ENCODE results near the gene AFAP1.

AFAP1 gene

GRCh38 chr4:7771541-7772507 lies 167.8 kb downstream of the AFAP1 start:
- no peak for DNase-seq (ENCODE audit: low read depth, low spot score)

GRCh38 chr4:7771056-7771455 lies 168.6 kb downstream of the AFAP1 start:
- DNase-seq (ENCODE audit: low read depth, low spot score), result no peak

- no peak for DNase-seq (ENCODE audit: low read depth, low spot score)
Measured at GRCh38 chr4:7770224-7771050, 169.2 kb downstream of the AFAP1 start.

- no peak for DNase-seq (ENCODE audit: low read depth, low spot score)
Measured at GRCh38 chr4:7769396-7770223, 170.1 kb downstream of the AFAP1 start.

GRCh38 chr4:7768736-7769135 lies 170.9 kb downstream of the AFAP1 start:
- DNase-seq (ENCODE audit: low read depth, low spot score), result no peak

GRCh38 chr4:7767966-7768365 lies 171.7 kb downstream of the AFAP1 start:
- no peak for DNase-seq (ENCODE audit: low read depth, low spot score)

GRCh38 chr4:7767526-7767925 lies 172.1 kb downstream of the AFAP1 start:
- DNase-seq (ENCODE audit: low read depth, low spot score), result no peak

- DNase-seq (ENCODE audit: low read depth, low spot score), result no peak
Measured at GRCh38 chr4:7766661-7767345, 172.9 kb downstream of the AFAP1 start.

- DNase-seq (ENCODE audit: low read depth, low spot score), result no peak
Measured at GRCh38 chr4:7766086-7766485, 173.6 kb downstream of the AFAP1 start.

- DNase-seq (ENCODE audit: low read depth, low spot score), result no peak
Measured at GRCh38 chr4:7765666-7766065, 174.0 kb downstream of the AFAP1 start.

GRCh38 chr4:7764466-7764865 lies 175.2 kb downstream of the AFAP1 start:
- no peak for DNase-seq (ENCODE audit: low read depth, low spot score)

- DNase-seq (ENCODE audit: low read depth, low spot score), result no peak
Measured at GRCh38 chr4:7763788-7764187, 175.9 kb downstream of the AFAP1 start.

- DNase-seq (ENCODE audit: low read depth, low spot score), result no peak
Measured at GRCh38 chr4:7763106-7763505, 176.6 kb downstream of the AFAP1 start.

GRCh38 chr4:7762376-7763030 lies 177.2 kb downstream of the AFAP1 start:
- DNase-seq (ENCODE audit: low read depth, low spot score), result no peak

GRCh38 chr4:7761720-7762119 lies 177.9 kb downstream of the AFAP1 start:
- peak; percentile 25 for DNase-seq (ENCODE audit: low read depth, low spot score)

GRCh38 chr4:7761312-7761711 lies 178.3 kb downstream of the AFAP1 start:
- no peak for DNase-seq (ENCODE audit: low read depth, low spot score)

GRCh38 chr4:7760706-7761105 lies 179.0 kb downstream of the AFAP1 start:
- DNase-seq (ENCODE audit: low read depth, low spot score), result no peak

GRCh38 chr4:7760228-7760627 lies 179.4 kb downstream of the AFAP1 start:
- DNase-seq (ENCODE audit: low read depth, low spot score), result no peak

- DNase-seq (ENCODE audit: low read depth, low spot score), result no peak
Measured at GRCh38 chr4:7759635-7760034, 180.0 kb downstream of the AFAP1 start.

GRCh38 chr4:7759216-7759615 lies 180.4 kb downstream of the AFAP1 start:
- DNase-seq (ENCODE audit: low read depth, low spot score), result peak; percentile 20

- no peak for DNase-seq (ENCODE audit: low read depth, low spot score)
Measured at GRCh38 chr4:7758476-7758875, 181.2 kb downstream of the AFAP1 start.
